Osteoblast (primary cell): ENCODE results near the gene PLCL1. TPM values are rescaled to one million over a fixed set of nuclear protein-coding genes. Genes with fewer than 3 reads are reported as not detected.

Experiments
- total RNA-seq: library from RNA; depleted of rRNA; stranded (reverse); fragments of >200 nt; gene quantifications from 2 replicates; pipeline ENCODE4 v1.2.3, GENCODE V29; 2012

The PLCL1 gene
- total RNA-seq, 1 donor = 4.0 TPM

Other genes with a start within 250 kb of the PLCL1 start
- 14.5 and 18.6 TPM in 2 replicates for gene RFTN2, start 129.0 kb upstream of the PLCL1 start, total RNA-seq
- 3.2 and 3.3 TPM in 2 replicates for gene MARS2, start 99.2 kb upstream of the PLCL1 start, total RNA-seq
- gene BOLL, start 19.3 kb upstream of the PLCL1 start, total RNA-seq = not detected in 2 replicates